GM21447 (cell line): ENCODE data around the gene ARHGEF37.
"Not testable (repeated sequence)": the region's sequence is repeated elsewhere in the genome, so short reads cannot be mapped to it uniquely, and the experiment has no call there.

Experiments used
- ATAC-seq: cut with Tn5 transposase; IDR thresholded peaks from one replicate; pipeline ENCODE4 v1.9.1; 2021; ENCODE audit not compliant: unreplicated experiment

ARHGEF37 gene

GRCh38 chr5:149581192-149581861 is at the start of gene ARHGEF37:
ARHGEF37 (plus strand) TSS chr5:149581498; CDS start chr5:149597770, 16,272 bp downstream.
- ATAC-seq, result no peak

- ATAC-seq, result no peak
Observed at GRCh38 chr5:149532413-149532812, 48.9 kb upstream of the ARHGEF37 start.

- not testable (repeated sequence) for ATAC-seq
Observed at GRCh38 chr5:149535787-149536186, 45.5 kb upstream of the ARHGEF37 start.

GRCh38 chr5:149537374-149537975 is 43.8 kb upstream of the ARHGEF37 start:
- ATAC-seq, result no peak

GRCh38 chr5:149540089-149540488 is 41.2 kb upstream of the ARHGEF37 start:
- no peak for ATAC-seq

- ATAC-seq, result no peak
Observed at GRCh38 chr5:149541893-149542292, 39.4 kb upstream of the ARHGEF37 start.

- ATAC-seq, result no peak
Observed at GRCh38 chr5:149543361-149544027, 37.8 kb upstream of the ARHGEF37 start.

- no peak for ATAC-seq
Observed at GRCh38 chr5:149544028-149544420, 37.3 kb upstream of the ARHGEF37 start.

GRCh38 chr5:149545327-149545726 is 36.0 kb upstream of the ARHGEF37 start:
- ATAC-seq, result no peak

GRCh38 chr5:149546974-149547373 is 34.3 kb upstream of the ARHGEF37 start:
- no peak for ATAC-seq

GRCh38 chr5:149549461-149550267 is 31.6 kb upstream of the ARHGEF37 start:
- ATAC-seq, result peak; percentile 42

- ATAC-seq, result no peak
Observed at GRCh38 chr5:149550268-149550583, 31.1 kb upstream of the ARHGEF37 start.

- ATAC-seq, result peak; percentile 1
Observed at GRCh38 chr5:149550594-149551226, 30.6 kb upstream of the ARHGEF37 start.

- peak; percentile 88 for ATAC-seq
Observed at GRCh38 chr5:149551227-149552037, 29.9 kb upstream of the ARHGEF37 start, which contains the start of gene CSNK1A1. CSNK1A1 (minus strand) TSS chr5:149551439; CDS start chr5:149550964, 475 bp downstream.

- ATAC-seq, result no peak
Observed at GRCh38 chr5:149552038-149552494, 29.2 kb upstream of the ARHGEF37 start.

GRCh38 chr5:149552553-149553160 is 28.6 kb upstream of the ARHGEF37 start:
- no peak for ATAC-seq

- no peak for ATAC-seq
Observed at GRCh38 chr5:149559706-149560105, 21.6 kb upstream of the ARHGEF37 start.

GRCh38 chr5:149561848-149562247 is 19.4 kb upstream of the ARHGEF37 start:
- peak; percentile 44 for ATAC-seq

GRCh38 chr5:149563466-149563865 is 17.8 kb upstream of the ARHGEF37 start:
- no peak for ATAC-seq
